ENCODE data around the gene IL1B.

- no peak for TF ChIP-seq CTCF (IDR thresholded peaks at IDR 0.05)
- no peak for TF ChIP-seq POLR2A (IDR thresholded peaks at IDR 0.05)
Observed at GRCh38 chr2:112843288-112843687, 6.7 kb upstream of the IL1B start.

Data from breast epithelium (tissue), 3 donors.